ENCODE data around the gene TMEM221. TPM values are rescaled to one million over a fixed set of nuclear protein-coding genes. Genes with fewer than 3 reads are reported as not detected.

The TMEM221 gene
- total and polyA plus RNA-seq, 10 of the 15 experiments (the other 5 are each of a cell fraction or from before 2014, with no cell fraction given): 0.04 to 0.24 TPM; not detected in 8

- TF ChIP-seq RCOR1 (conservative IDR thresholded peaks at IDR 0.05; ENCODE audit: low read depth, low read length) (no peak), MEF2A (IDR thresholded peaks at IDR 0.05; ENCODE audit: insufficient read depth, low read depth, low read length) (no peak), CBX3 (IDR thresholded peaks at IDR 0.05; ENCODE audit: borderline replicate concordance, low read depth) (no peak), IRF4 (IDR thresholded peaks at IDR 0.05; ENCODE audit: low read depth, low read length) (peak; percentile 38; the same call in 1 of the 2 replicates), NR2C2 (IDR thresholded peaks at IDR 0.05; ENCODE audit: borderline replicate concordance, control insufficient read depth, insufficient read length, low read depth) (no peak), EP300 (IDR thresholded peaks at IDR 0.05; ENCODE audit: borderline replicate concordance in 1 of 2, control insufficient read depth in 1 of 2, low read depth in 2 of 2, low read length in 2 of 2) (no peak), ZNF592 (IDR thresholded peaks at IDR 0.05) (no peak), USF2 (IDR thresholded peaks at IDR 0.05; ENCODE audit: borderline replicate concordance, low read depth, low read length) (no peak), BCL11A (IDR thresholded peaks at IDR 0.05; ENCODE audit: low read depth, low read length) (no peak; the same call in 1 of the 2 replicates), E2F4 (IDR thresholded peaks at IDR 0.05; ENCODE audit: low read depth, low read length) (no peak), CUX1 (IDR thresholded peaks at IDR 0.05; ENCODE audit: insufficient replicate concordance, low read depth, low read length) (no peak), ELK1 (IDR thresholded peaks at IDR 0.05; ENCODE audit: low read depth, low read length) (no peak), FOS (IDR thresholded peaks at IDR 0.05; ENCODE audit: borderline replicate concordance, extremely low read depth, insufficient read length) (no peak), NFXL1 (IDR thresholded peaks at IDR 0.05; ENCODE audit: borderline replicate concordance) (no peak), MTA3 (IDR thresholded peaks at IDR 0.05; ENCODE audit: borderline replicate concordance, low read length) (no peak), IKZF2 (IDR thresholded peaks at IDR 0.05) (peak; percentile 8 to 40; a peak in 2 of 4 replicates)
Observed at GRCh38 chr19:17405250-17406045, 43.0 kb downstream of the TMEM221 start, which contains the start of gene BST2 (continued).
